SKM-1 treated with dmso at 0.1 percent for 144 hours (cell line): ENCODE data around the gene CLEC4M.
"Not testable (repeated sequence)": the region's sequence is repeated elsewhere in the genome, so short reads cannot be mapped to it uniquely, and the experiment has no call there.

Experiments used
- DNase-seq: peaks from one replicate; lab custom pipeline; 2025; ENCODE audit not compliant: unreplicated experiment; lab: John Stamatoyannopoulos, UW

Gene CLEC4M

DNA sequence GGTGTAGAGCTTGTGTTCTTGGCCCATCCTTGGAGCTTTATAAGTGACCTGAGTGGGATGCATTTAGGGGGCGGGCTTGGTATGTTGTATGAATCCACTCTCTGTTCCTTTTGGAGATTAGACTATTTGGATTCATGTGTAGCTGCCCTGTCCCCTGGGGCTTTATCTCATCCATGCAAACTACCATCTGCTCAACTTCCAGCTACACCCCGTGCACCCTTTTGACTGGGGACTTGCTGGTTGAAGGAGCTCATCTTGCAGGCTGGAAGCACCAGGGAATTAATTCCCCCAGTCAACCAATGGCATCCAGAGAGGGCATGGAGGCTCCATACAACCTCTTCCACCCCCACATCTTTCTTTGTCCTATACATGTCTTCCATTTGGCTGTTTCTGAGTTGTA, 6.1 kb downstream of the CLEC4M start:
- no peak for DNase-seq

- no peak for DNase-seq
These were observed 8.0 kb downstream of the CLEC4M start for GRCh38 chr19:7771072-7771471.

DNA sequence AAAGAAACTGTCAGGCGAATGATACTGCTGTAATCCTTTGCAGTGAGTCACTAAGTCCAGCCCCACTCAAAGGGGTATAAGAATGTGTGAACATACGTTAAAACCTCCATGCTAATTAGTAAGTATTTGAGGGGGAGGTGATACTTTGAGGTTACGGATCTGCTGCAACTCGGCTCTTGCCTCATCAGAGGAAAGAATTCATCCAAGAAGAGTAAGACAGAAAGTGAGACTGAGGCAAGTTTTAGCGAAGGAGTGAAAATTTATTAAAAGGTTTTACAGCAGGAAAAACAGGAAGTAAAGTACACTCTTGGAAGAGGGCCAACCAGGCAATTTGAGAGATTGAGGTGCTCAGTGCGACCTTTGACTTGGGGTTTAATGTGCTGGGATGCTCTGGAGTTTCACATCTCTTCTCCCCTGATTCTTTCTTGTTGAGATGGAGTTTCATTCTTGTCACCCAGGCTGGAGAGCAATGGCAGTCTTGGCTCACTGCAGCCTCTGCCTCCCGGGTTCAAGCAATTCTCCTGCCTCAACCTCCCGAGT, 9.8 kb downstream of the CLEC4M start:
- DNase-seq = peak; percentile 87

- DNase-seq = no peak
These were observed 10.8 kb downstream of the CLEC4M start for GRCh38 chr19:7773841-7774240.

DNA sequence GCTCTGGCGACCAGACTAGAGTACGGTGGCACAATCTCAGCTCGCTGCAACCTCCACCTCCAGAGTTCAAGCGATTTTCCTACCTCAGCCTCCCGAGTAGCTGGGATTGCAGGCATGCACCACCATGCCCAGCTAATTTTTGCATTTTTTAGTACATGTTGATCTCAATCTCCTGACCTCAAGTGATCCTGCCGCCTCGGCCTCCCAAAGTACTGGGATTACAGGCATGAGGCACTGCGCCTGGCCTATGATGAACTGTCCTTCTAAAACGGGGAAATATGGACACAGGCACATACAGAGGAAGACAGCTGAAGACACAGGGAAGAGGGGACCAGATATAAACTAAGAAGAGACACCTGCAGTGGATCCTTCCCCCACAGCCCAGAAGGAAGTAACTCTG, 12.7 kb downstream of the CLEC4M start:
- no peak for DNase-seq

- peak; percentile 1 for DNase-seq
These were observed 15.0 kb downstream of the CLEC4M start for GRCh38 chr19:7778081-7778480.

DNA sequence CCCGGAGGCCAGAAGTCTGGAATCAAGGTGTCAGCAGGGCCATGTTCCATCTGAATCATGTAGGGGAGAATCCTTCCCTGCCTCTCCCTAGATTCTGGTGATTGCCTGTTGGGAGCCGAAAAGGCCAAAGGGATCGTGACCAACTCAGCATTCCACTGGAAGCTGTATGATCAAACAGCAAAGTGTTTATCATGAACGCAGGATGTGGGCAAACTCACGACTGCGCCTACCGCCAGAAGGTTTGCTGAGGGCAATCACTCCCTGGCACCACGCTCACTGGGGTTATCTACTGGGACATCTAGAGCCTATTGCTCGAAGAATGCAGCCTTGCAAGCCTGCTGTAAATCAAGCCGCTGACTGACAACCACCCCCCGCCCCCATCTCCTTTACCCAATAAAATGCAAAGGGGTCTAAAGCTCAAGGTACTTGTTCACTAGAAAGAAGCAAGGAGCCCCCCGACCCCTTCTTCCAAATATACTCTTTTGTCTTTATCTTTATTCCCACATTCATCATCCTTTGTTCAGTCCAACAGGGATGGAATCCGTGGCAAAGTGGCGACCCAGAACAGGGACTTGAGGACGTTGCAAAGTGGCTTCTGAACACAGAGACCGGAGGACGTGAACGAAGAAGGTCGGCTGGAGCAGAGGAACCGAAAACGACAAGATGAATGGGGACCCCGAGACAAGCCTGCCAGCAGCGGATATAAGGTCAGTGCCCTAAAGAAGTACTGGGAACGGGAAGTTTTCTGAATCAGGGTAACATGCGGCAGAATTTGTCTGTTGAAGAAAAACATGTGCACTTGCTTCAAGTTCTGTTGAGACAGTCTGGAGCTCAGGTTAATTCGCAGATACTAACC, 16.8 kb downstream of the CLEC4M start:
- DNase-seq = no peak

GRCh38 chr19:7781157-7781556, 18.1 kb downstream of the CLEC4M start:
- no peak for DNase-seq

DNA sequence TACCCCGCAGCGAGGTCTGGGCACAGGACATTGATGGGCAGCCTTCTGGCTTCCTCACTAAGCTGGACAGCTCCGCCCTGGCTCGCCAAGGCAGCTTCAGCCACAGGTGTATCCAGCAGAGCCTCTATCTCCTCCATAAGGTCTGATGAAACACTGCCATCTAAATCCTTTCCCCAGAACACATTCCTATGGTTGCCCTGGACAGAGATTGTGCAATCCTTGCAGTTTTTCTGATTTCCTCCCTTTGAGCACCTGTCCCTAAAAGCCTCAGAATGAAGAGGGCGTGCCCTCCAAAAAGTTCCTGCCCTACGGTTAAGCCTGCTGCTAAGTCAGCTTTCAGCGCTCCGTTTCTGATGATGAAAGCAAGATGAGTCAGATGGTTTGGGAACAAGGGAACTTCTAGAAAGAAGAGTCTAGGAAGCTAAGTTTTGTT, 21.0 kb downstream of the CLEC4M start:
- peak; percentile 49 for DNase-seq

- no peak for DNase-seq
These were observed 21.8 kb downstream of the CLEC4M start for GRCh38 chr19:7784856-7785255.

DNA sequence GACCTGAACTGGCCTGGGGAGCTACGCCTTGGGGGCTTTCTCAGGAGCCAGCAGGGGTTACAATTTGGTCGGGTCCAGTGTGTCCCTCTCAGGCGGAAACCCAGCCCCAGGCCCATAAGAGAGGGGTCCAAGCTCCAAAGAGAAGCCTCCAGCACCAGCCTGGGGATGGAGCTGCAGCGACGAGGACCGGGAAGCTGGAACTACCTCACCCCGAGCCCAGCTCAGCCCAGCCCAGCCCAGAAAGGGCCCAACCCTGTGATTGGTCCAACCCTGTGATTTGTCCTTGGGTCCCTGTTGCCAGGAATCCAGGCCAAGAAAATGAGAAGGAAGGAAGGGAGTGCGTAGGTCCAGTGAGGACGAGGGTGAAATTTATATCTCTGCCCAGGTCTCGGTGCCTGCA, 24.1 kb downstream of the CLEC4M start:
- no peak for DNase-seq

DNA sequence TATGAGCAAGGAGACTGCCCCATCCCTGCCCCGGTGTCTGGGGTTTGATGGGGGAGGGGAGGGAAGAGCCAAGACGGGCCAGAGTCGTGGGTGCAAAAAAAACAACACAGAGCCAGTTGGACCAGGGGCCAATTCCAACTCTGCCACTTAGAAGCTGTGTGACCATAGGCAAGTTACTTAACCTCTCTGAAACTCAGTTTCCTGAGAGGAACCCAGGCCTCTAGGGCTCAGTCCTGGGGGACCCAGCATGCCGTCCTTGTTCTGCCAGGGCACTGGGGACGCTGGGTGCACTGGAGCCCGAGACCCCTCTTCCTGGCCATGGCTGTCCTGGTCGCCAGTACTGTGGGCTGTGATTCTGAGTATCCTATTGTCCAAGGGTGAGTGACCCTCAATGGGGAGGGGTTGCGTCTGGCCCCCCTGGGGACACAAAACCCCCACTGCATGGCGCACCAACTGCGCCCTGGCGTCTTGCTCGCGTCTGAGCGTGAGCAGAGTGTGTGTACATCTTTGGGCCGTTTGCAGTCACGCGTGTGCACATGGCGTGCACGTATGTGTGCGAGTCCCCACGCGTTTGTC, 24.6 kb downstream of the CLEC4M start:
- DNase-seq = no peak

GRCh38 chr19:7788178-7788932, 25.3 kb downstream of the CLEC4M start:
- DNase-seq = no peak

DNA sequence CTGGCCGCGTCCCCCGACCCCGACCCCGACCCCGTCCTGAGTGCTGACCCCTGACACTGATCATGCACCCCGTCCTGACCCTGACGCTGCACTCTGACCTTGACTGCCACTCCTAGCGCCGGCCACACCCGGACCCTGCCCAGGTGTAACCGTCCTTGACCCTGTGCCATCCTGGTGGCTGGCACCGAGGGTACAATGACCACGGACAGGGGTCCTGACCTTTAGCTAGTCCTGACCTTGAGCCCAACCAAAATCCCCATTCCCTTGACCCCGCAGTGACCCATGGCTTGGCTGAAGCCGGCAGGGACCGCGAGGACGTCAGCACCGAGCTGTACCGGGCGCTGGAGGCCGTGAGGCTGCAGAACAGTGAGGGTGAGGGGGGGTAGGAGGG, 25.9 kb downstream of the CLEC4M start:
- no peak for DNase-seq

DNA sequence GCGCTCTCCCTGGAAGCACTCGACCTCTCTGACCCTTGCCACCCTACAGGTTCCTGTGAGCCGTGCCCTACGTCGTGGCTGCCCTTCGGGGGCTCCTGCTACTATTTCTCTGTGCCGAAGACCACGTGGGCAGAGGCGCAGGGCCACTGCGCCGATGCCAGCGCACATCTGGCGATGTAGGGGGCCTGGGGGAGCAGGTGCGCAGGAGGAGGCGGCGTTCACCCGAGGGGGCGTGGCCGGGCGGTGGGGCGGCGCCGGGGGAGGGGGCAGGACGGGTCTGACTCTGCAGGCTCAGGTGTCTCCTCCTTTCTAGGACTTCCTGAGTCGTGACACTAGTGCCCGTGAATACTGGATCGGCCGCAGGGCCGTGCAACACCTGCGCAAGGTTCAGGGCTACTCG, 26.4 kb downstream of the CLEC4M start:
- no peak for DNase-seq

- no peak for DNase-seq
These were observed 27.4 kb downstream of the CLEC4M start for GRCh38 chr19:7790416-7790815.

DNA sequence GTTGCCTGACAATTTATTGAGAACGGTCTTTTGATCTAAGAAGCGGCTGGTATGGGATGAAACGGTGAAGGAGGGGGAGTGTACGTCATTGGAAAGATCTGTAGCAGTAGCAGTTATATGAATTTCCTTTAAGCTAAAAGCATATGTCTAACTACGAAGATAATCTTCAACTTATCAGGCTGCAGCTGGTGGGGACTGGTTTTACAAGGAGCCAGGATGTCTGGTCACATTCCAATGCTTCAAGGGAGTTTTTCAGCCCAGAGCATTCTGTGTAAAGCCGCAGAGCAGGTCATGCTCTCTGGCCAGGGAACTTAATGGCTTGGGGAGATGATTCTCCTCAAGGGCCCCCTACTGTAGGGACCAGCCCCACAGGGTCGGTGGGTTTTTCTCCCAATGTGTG, 29.2 kb downstream of the CLEC4M start:
- no peak for DNase-seq

DNA sequence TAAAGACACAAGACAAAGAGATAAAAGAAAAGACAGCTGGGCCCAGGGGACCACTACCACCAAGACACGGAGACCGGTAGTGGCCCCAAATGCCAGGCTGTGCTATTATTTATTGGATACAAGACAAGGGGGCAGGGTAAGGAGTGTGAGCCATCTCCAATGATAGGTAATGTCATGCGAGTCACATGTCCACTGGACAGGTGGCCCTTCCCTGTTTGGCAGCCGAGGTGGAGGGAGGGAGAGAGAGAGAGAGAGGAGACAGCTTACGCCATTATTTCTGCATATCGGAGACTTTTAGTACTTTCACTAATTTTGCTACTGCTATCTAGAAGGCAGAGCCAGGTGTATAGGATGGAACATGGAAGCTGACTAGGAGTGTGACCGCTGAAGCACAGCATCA, 29.7 kb downstream of the CLEC4M start:
- not testable (repeated sequence) for DNase-seq

DNA sequence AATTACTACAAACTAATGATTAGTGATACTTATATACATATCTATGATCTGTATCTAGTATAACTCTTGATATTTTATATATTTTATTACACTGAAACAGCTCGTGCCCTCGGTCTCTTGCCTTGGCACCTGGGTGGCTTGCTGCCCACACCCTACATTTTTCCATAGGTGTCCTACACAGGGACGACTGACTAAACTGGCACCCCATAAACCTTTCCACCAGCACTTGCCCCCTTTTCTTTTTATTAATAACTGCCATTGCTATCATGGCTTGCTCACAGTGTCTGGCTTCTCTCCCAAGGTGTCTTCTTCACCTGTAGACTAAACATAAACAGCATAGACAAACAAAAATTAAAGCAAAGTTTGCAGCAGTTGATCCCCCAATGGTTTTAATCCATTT, 30.4 kb downstream of the CLEC4M start:
- no peak for DNase-seq

DNA sequence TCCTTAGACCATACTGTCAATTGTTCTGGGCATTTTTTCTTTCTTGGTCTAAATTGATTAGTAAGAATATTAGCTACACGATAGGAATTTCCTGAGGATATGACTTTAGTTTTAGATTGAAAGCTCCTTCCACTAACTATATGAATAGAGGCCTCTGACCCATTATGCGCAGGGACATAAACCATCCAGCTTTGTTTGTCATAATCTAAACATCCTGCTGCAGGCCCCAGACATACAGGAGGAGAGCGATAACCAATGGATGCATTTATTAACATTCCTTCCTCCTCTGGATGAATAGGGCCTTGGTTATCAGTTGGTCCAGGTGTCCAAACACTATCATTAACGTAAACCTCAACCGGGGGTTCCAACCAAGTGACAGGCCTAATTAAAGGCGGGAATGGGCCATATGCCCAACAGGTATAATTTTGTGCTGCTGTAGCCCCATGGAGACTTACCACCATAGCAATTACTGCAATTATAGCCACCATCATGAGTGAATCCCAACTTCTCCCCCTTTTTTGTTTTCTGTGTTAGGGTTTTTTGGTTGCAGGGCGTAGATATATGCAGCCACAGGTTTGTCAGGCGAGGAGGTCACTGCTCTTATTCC, 32.6 kb downstream of the CLEC4M start:
- DNase-seq = no peak

DNA sequence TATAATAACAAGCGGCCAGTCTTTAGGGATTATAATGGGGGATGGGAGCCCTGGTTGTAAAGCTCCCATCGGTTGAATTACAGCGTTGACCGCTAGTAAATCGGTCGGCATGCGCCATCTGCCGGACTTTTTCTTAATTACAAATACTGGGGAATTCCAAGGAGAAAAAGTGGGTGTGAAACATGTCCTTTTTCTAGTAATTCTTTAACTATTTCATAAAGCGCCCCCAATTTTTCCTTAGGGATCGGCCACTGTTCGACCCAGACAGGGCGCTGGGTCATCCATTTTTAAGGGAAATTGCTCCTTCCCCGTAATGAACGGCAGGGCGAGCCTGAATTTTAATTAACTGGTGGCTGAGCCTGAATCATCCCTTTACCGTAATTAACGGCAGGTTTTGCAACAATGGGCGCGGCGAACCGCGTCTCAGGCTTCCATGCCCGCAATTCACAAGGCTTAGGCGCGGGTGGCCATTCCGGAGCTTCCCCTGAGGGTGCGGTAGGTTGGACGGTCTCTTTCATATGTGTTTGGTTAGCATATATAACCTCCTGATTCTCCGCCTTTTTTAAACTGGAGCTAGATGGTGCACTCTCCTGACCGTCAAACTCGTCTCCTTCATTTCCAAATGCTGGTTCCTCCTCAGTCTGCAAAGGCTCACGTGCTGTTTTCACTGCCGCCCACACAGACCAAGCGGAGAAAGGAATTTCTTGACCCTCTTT, 36.8 kb downstream of the CLEC4M start:
- peak; percentile 47 for DNase-seq
